Activated CD4-positive, alpha-beta memory T cell treated with anti-CD3 and anti-CD28 coated beads, Interleukin-2, amount 10 ng/mL, durations not matched to agents 7 days and 5 days (primary cell): ENCODE results near the gene MEGF10. TPM values are rescaled to one million over a fixed set of nuclear protein-coding genes. Genes with fewer than 3 reads are reported as not detected.
"Not testable (repeated sequence)": the region's sequence is repeated elsewhere in the genome, so short reads cannot be mapped to it uniquely, and the experiment has no call there.

ENCODE experiments used
- CTCF ChIA-PET: fragments of 350-600 bp; sonication (Branson Sonifier 250); formaldehyde crosslinking; loops from one replicate; lab custom pipeline; 2021; ENCODE audit warnings: antibody characterized with exemption, inconsistent platforms; lab: Charles Lee
- POLR2A ChIA-PET: fragments of 350-600 bp; sonication (Branson Sonifier 250); formaldehyde crosslinking; loops from one replicate; lab custom pipeline; 2021; ENCODE audit warnings: antibody characterized with exemption; lab: Charles Lee
- DNase-seq: peaks from one replicate; pipeline ENCODE4 v3.0.0-alpha.2; 2020
- H3K27ac Mint-ChIP-seq: one replicate; pipeline ENCODE4 v1.8.0; 2021; ENCODE audit warnings: mild to moderate bottlenecking, mixed read lengths
- H3K27me3 Mint-ChIP-seq: one replicate; pipeline ENCODE4 v1.8.0; 2021; ENCODE audit warnings: mixed read lengths
- H3K36me3 Mint-ChIP-seq: one replicate; pipeline ENCODE4 v1.8.0; 2021; ENCODE audit warnings: low read depth, mixed read lengths
- H3K4me1 Mint-ChIP-seq: one replicate; pipeline ENCODE4 v1.8.0; 2021; ENCODE audit warnings: mixed read lengths
- H3K4me3 Mint-ChIP-seq: one replicate; pipeline ENCODE4 v1.8.0; 2021; ENCODE audit warnings: mild to moderate bottlenecking, mixed read lengths
- H3K9me3 Mint-ChIP-seq: one replicate; pipeline ENCODE4 v1.8.0; 2021; ENCODE audit warnings: mixed read lengths
- total RNA-seq, 2 experiments: library from RNA; stranded (reverse); gene quantifications; one replicate each; pipeline ENCODE4 v1.2.3, GENCODE V29; 2021

MEGF10 gene
- not detected for total RNA-seq

GRCh38 chr5:127290019-127290945, at the start of gene MEGF10:
MEGF10 (plus strand) TSS chr5:127290796; CDS start chr5:127331309, 40,513 bp downstream.
- no peak within 1 kb of the TSS for H3K4me3 Mint-ChIP-seq
- H3K27me3 Mint-ChIP-seq: peaks cover 64% of the 10 kb centered on the region
- no peak for DNase-seq
- no peaks in the 10 kb centered on the region for H3K9me3 Mint-ChIP-seq
- ChIA-PET POLR2A (no interaction called here), CTCF (no interaction called here)
- no peak within 1 kb of the TSS for H3K27ac Mint-ChIP-seq
- no peaks in the 10 kb centered on the region for H3K36me3 Mint-ChIP-seq
- no peaks in the 10 kb centered on the region for H3K4me1 Mint-ChIP-seq

- Mint-ChIP-seq H3K27me3 (peaks cover 5% of the 10 kb centered on the region), H3K36me3 (no peaks in the 10 kb centered on the region), H3K4me1 (no peaks in the 10 kb centered on the region), H3K27ac (no peak overlapping the region), H3K9me3 (no peaks in the 10 kb centered on the region), H3K4me3 (no peak overlapping the region)
- POLR2A ChIA-PET: no interaction called here
- CTCF ChIA-PET: no interaction called here
- DNase-seq: no peak
These were observed 47.6 kb upstream of the MEGF10 start for GRCh38 chr5:127243011-127243410.

- Mint-ChIP-seq H3K27ac (no peak overlapping the region), H3K4me3 (no peak overlapping the region), H3K9me3 (peaks cover 2% of the 10 kb centered on the region), H3K4me1 (no peaks in the 10 kb centered on the region), H3K27me3 (peaks cover 5% of the 10 kb centered on the region), H3K36me3 (no peaks in the 10 kb centered on the region)
- no peak for DNase-seq
- ChIA-PET CTCF (no interaction called here), POLR2A (no interaction called here)
These were observed 35.8 kb upstream of the MEGF10 start for GRCh38 chr5:127254729-127255284.

GRCh38 chr5:127256886-127257597, 33.6 kb upstream of the MEGF10 start:
- POLR2A ChIA-PET: no interaction called here
- Mint-ChIP-seq H3K36me3 (no peaks in the 10 kb centered on the region), H3K4me3 (no peak overlapping the region), H3K4me1 (no peaks in the 10 kb centered on the region), H3K27ac (no peak overlapping the region), H3K27me3 (peaks cover 8% of the 10 kb centered on the region), H3K9me3 (peaks cover 2% of the 10 kb centered on the region)
- CTCF ChIA-PET: interaction anchor here (0.6 kb wide), 1 partner anchor 470 kb away, joined by 3 read pairs; no protein-coding TSS in a partner anchor
- no peak for DNase-seq

- Mint-ChIP-seq H3K9me3 (no peaks in the 10 kb centered on the region), H3K27me3 (peaks cover 5% of the 10 kb centered on the region), H3K4me3 (no peak overlapping the region), H3K27ac (no peak overlapping the region), H3K36me3 (no peaks in the 10 kb centered on the region), H3K4me1 (no peaks in the 10 kb centered on the region)
- ChIA-PET CTCF (no interaction called here), POLR2A (no interaction called here)
- no peak for DNase-seq
These were observed 29.9 kb upstream of the MEGF10 start for GRCh38 chr5:127260686-127261085.

GRCh38 chr5:127265473-127265872, 25.1 kb upstream of the MEGF10 start:
- H3K9me3 Mint-ChIP-seq, POLR2A ChIA-PET, H3K36me3 Mint-ChIP-seq, DNase-seq, H3K27ac Mint-ChIP-seq, H3K4me3 Mint-ChIP-seq, H3K4me1 Mint-ChIP-seq, H3K27me3 Mint-ChIP-seq, CTCF ChIA-PET: not testable (repeated sequence)

GRCh38 chr5:127268342-127268741, 22.3 kb upstream of the MEGF10 start:
- CTCF ChIA-PET: interaction anchor here (0.6 kb wide), 1 partner anchor 459 kb away, joined by 3 read pairs; no protein-coding TSS in a partner anchor
- DNase-seq, H3K4me1 Mint-ChIP-seq, H3K27ac Mint-ChIP-seq, H3K27me3 Mint-ChIP-seq, H3K4me3 Mint-ChIP-seq, POLR2A ChIA-PET, H3K36me3 Mint-ChIP-seq, H3K9me3 Mint-ChIP-seq: not testable (repeated sequence)

- H3K27me3 Mint-ChIP-seq, H3K4me3 Mint-ChIP-seq, H3K4me1 Mint-ChIP-seq, DNase-seq, H3K27ac Mint-ChIP-seq, CTCF ChIA-PET, H3K9me3 Mint-ChIP-seq, POLR2A ChIA-PET, H3K36me3 Mint-ChIP-seq: not testable (repeated sequence)
These were observed 19.9 kb upstream of the MEGF10 start for GRCh38 chr5:127270713-127271112.

GRCh38 chr5:127275641-127276193, 14.9 kb upstream of the MEGF10 start:
- no peak overlapping the region for H3K27ac Mint-ChIP-seq
- no peaks in the 10 kb centered on the region for H3K4me1 Mint-ChIP-seq
- ChIA-PET POLR2A (no interaction called here), CTCF (no interaction called here)
- H3K36me3 Mint-ChIP-seq: no peaks in the 10 kb centered on the region
- DNase-seq: no peak
- H3K27me3 Mint-ChIP-seq: peaks cover 5% of the 10 kb centered on the region
- peaks cover 3% of the 10 kb centered on the region for H3K9me3 Mint-ChIP-seq
- H3K4me3 Mint-ChIP-seq: no peak overlapping the region

- Mint-ChIP-seq H3K27ac (no peak overlapping the region), H3K4me1 (no peaks in the 10 kb centered on the region), H3K36me3 (no peaks in the 10 kb centered on the region), H3K27me3 (peaks cover 8% of the 10 kb centered on the region), H3K4me3 (no peak overlapping the region), H3K9me3 (no peaks in the 10 kb centered on the region)
- ChIA-PET POLR2A (no interaction called here), CTCF (no interaction called here)
- DNase-seq: no peak
These were observed 9.9 kb upstream of the MEGF10 start for GRCh38 chr5:127280491-127281220.

- POLR2A ChIA-PET: no interaction called here
- Mint-ChIP-seq H3K4me1 (no peaks in the 10 kb centered on the region), H3K27me3 (peaks cover 12% of the 10 kb centered on the region), H3K4me3 (no peak overlapping the region), H3K27ac (no peak overlapping the region), H3K9me3 (no peaks in the 10 kb centered on the region), H3K36me3 (no peaks in the 10 kb centered on the region)
- CTCF ChIA-PET: no interaction called here
- no peak for DNase-seq
These were observed 9.0 kb upstream of the MEGF10 start for GRCh38 chr5:127281609-127282008.

- Mint-ChIP-seq H3K27me3 (peaks cover 64% of the 10 kb centered on the region), H3K4me1 (no peaks in the 10 kb centered on the region), H3K9me3 (no peaks in the 10 kb centered on the region), H3K36me3 (no peaks in the 10 kb centered on the region), H3K4me3 (no peak overlapping the region), H3K27ac (no peak overlapping the region)
- POLR2A ChIA-PET: no interaction called here
- CTCF ChIA-PET: no interaction called here
- no peak for DNase-seq
These were observed 1.9 kb upstream of the MEGF10 start for GRCh38 chr5:127288676-127289075.
